Body of pancreas (tissue), 4 donors: ENCODE data around the gene PRKAG2.

Experiments
- POLR2A ChIP-seq, 3 donors: fragments of 450-650 bp; IDR thresholded peaks; one replicate each; pipeline ENCODE4 v1.6.1; 2016; ENCODE audit warnings: antibody characterized with exemption in 3 of 3, mild to moderate bottlenecking in 2 of 3
- TF ChIP-seq, protein P1 (sequence below), 7 experiments: fragments of 450-650 bp in 4 of 7; fragments of 200-600 bp in 3 of 7; sonication (generic) in 3 of 7; IDR thresholded peaks; one replicate each; pipeline ENCODE4 v1.5.1; 2016 to 2019; ENCODE audit warnings: antibody characterized with exemption in 7 of 7

DNA sequence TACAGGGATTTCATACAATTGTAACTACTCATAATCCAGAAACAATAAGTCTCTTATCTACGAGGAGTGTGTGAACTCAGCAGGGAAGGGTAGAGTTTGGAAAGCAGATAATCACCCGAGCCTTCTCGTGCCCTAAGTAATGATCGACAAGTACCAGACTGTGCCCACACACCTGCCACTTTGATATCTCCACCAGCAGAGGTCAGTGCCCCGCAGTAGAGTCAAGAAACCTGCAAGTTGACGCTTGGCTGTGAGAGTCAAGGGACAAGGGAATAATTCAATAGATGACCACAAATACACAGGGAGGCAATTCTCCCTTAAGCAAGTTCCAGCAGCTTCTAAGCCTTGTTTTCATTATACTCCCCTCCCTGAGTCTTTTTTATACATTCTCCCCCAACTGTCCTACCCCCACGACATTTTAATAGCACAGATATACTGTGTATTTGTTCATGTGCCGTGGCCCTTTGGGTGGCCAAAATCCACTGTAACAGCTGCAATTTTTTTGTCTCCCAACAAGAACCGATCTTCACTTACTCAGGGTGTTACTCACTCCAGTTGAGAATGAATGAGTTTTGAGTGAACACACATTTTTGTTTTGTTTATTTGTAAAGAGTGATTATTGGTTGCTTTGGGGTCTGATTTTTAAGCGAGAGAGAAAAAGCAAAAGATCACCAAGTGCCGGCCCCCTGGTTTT lies 250.3 kb downstream of the PRKAG2 start:
- TF ChIP-seq, protein P1, sequence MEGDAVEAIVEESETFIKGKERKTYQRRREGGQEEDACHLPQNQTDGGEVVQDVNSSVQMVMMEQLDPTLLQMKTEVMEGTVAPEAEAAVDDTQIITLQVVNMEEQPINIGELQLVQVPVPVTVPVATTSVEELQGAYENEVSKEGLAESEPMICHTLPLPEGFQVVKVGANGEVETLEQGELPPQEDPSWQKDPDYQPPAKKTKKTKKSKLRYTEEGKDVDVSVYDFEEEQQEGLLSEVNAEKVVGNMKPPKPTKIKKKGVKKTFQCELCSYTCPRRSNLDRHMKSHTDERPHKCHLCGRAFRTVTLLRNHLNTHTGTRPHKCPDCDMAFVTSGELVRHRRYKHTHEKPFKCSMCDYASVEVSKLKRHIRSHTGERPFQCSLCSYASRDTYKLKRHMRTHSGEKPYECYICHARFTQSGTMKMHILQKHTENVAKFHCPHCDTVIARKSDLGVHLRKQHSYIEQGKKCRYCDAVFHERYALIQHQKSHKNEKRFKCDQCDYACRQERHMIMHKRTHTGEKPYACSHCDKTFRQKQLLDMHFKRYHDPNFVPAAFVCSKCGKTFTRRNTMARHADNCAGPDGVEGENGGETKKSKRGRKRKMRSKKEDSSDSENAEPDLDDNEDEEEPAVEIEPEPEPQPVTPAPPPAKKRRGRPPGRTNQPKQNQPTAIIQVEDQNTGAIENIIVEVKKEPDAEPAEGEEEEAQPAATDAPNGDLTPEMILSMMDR (IDR thresholded peaks at IDR 0.05): peak; percentile 39 to 69 (median 65)
- TF ChIP-seq POLR2A (IDR thresholded peaks at IDR 0.05): no peak
